Mucosa of rectum (tissue), 2 donors: ENCODE data around the gene MCCD1.
A peak's percentile ranks its signal among the peaks of the same experiment; 100 is the strongest.

Source experiments
- H3K27ac ChIP-seq, 2 donors: one replicate each; pipeline ENCODE4 v1.7.0; 2013; ENCODE audit warnings: inconsistent platforms in 2 of 2, low read depth in 2 of 2, low read length in 2 of 2
- H3K27me3 ChIP-seq, 2 donors: one replicate each; pipeline ENCODE4 v1.7.0; 2013; ENCODE audit warnings: low read length in 2 of 2; ENCODE audit not compliant: control insufficient read depth in 2 of 2, insufficient read depth in 2 of 2
- H3K36me3 ChIP-seq, 2 donors: one replicate each; pipeline ENCODE4 v1.7.0; 2013; ENCODE audit warnings: low read length in 2 of 2; ENCODE audit not compliant: control insufficient read depth in 2 of 2, insufficient read depth in 2 of 2
- H3K4me1 ChIP-seq, 2 donors: one replicate each; pipeline ENCODE4 v1.7.0; 2013; ENCODE audit warnings: low read length in 2 of 2, mild to moderate bottlenecking in 1 of 2; ENCODE audit not compliant: control insufficient read depth in 2 of 2, insufficient read depth in 2 of 2
- H3K4me3 ChIP-seq, 2 donors: one replicate each; pipeline ENCODE4 v1.7.0; 2013; ENCODE audit warnings: low read length in 2 of 2
- H3K9ac ChIP-seq, 2 donors: one replicate each; pipeline ENCODE4 v1.7.0; 2013; ENCODE audit warnings: low read length in 2 of 2, low read depth in 1 of 2, mild to moderate bottlenecking in 1 of 2
- H3K9me3 ChIP-seq, 2 donors: one replicate each; pipeline ENCODE4 v1.7.0; 2013; ENCODE audit warnings: low read length in 2 of 2; ENCODE audit not compliant: control insufficient read depth in 2 of 2
- donor health status: healthy.
- donor health status: Normal muscosa, but diverticular disease.

MCCD1 gene

DNA sequence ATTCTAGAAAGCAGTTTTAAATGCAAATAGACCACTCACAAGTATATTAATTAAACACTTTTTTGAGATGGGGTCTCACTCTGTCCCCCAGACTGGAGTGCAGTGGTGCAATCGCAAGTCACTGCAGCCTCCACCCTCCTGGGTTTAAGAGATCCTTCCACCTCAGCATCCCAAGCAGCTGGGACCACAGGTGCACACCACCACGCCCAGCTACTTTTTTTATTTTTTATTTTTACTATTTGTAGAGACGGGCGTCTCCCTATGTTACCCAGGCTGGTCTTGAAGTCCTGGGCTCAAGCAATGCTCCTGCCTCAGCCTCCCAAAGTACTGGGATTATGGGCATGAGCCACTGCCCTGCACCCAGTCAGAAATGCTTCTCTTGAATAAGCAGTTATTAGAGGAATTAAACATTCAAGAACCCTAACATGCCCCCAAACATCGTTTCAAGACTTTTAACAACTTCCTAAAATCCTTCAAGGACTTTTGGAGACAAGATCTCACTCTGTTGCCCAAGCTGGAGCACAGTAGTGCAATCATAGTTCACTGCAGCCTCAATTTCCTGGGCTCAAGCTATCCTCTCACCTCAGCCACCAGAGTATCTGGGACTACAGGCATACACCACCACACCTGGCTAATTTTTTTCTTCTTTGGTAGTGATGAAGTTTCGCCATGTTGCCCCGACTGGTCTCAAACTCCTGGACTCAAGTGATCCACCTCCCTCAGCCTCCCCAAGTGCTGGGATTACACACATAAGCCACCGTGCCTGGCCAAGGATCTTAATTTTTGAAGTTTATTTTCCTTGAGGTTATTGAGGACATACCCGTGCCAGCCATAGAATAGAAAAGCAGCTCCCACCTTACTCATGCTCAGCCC is 3.2 kb downstream of the MCCD1 start:
- Histone ChIP-seq H3K9me3 (no peaks in the 10 kb centered on the region), H3K36me3 (peaks cover 66 to 68% of the 10 kb centered on the region in 2 donors), H3K4me1 (no peaks in the 10 kb centered on the region), H3K4me3 (no peak overlapping the region), H3K9ac (no peak overlapping the region), H3K27me3 (no peaks in the 10 kb centered on the region), H3K27ac (no peak overlapping the region)

DNA sequence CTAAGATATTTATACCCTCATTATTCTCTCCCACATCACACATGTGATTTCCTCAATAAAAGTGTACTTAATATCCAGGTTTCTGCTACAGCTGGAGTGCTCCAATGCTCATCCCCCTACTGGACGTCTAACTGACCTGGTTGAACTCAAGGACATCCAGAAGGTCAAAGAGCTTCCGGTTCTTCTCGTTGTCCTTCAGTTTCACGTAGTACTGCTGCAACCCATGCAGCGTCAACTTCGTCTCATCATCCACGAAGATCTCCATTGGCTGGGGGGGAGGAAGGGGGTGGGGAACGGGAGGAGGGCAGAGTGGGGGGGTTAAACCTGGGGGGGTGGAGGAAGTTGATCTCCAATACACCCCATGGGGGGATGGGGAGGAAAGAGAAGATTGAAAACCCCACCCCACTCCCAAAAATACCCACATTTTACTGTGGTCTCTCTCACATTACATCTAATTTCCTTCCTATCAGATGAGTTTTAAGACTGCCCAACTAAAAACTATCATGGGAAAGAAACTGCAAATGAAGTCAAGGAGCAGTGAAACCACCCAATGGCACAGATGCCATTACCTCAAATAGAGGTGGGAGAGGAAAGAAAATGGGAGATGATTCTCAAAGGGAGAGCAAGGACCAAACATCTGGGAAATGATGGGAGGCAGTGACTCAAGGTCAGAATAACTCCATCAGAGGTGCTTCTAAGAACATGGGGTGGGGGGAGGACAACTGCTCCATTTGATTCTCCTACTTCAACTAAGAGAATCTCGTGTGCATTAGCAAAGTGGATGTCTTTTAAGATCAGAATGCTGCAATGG is 4.1 kb downstream of the MCCD1 start:
- H3K27ac ChIP-seq = no peak overlapping the region
- H3K9ac ChIP-seq = no peak overlapping the region
- no peaks in the 10 kb centered on the region for H3K9me3 ChIP-seq
- H3K4me1 ChIP-seq = no peaks in the 10 kb centered on the region
- H3K36me3 ChIP-seq = peaks cover 66 to 71% of the 10 kb centered on the region in 2 donors
- no peaks in the 10 kb centered on the region for H3K27me3 ChIP-seq
- no peak overlapping the region for H3K4me3 ChIP-seq

DNA sequence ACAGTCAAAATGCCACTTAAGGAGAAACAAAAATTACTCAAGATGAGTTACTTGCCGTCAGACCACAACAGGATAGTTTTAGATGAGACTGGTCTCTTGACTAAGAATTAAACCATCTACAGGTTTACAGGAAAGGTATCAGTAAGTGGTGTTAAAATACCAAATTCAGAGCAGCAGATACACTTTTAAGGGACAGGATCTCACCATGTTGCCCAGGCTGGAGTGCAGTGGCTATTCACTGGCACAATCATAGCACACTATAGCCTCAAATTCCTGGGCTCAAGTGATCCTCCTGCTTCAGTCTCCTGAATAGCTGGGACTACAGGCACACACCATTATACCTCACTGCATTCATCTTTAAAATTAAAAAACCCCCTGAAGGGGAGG is 4.7 kb downstream of the MCCD1 start:
- H3K9me3 ChIP-seq = no peaks in the 10 kb centered on the region
- H3K27me3 ChIP-seq = no peaks in the 10 kb centered on the region
- no peak overlapping the region for H3K9ac ChIP-seq
- no peaks in the 10 kb centered on the region for H3K4me1 ChIP-seq
- peaks cover 71 to 76% of the 10 kb centered on the region in 2 donors for H3K36me3 ChIP-seq
- no peak overlapping the region for H3K4me3 ChIP-seq
- H3K27ac ChIP-seq = no peak overlapping the region

DNA sequence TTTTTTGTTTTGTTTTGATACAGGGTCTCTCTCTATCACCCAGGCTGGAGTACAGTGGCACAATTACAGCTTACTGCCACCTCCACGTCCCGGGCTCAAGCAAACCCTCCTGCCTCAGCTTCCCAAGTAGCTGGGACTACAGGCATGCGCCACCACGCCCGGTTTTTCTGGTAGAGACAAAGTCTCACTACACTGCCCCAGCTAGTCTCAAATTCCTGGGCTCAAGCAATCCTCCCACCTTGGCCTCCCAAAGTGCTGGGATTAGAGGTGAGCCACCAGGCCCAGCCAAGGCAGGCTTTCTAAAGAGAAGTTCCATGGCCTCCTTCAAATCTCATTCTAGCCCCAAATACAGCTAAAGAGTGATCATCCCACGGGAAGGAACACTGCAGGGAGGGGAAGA is 5.2 kb downstream of the MCCD1 start:
- H3K36me3 ChIP-seq = peaks cover 76 to 82% of the 10 kb centered on the region in 2 donors
- H3K4me1 ChIP-seq = peaks cover under 1 to 3% of the 10 kb centered on the region in 2 donors
- H3K4me3 ChIP-seq = no peak overlapping the region
- H3K27ac ChIP-seq = no peak overlapping the region
- H3K27me3 ChIP-seq = no peaks in the 10 kb centered on the region
- H3K9me3 ChIP-seq = no peaks in the 10 kb centered on the region
- H3K9ac ChIP-seq = no peak overlapping the region

DNA sequence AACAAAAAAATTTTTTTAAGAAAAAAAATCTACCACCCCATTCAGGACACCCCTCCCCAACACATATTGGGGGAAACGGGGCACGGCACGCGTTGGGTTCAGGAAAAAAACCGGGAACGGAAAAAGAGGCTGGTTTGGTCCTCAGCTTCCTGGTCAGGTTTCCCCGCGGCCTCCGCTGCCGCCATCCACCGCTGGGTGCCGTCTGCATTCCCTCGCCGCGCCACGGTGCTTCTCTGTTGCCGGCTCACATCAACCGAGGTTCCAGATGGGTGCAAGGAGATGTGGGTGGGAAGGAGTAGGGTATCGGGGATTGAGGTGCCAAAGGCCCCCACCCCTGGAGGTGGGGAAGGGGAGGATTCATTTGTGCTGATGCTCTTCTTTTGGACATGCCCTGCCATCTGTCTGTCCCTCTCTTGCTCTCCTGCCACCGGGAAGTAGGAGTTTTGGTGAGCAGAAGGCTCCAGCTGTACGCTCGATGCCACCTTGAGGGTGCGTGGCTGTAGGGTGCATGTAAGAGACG is 5.8 kb downstream of the MCCD1 start:
- Histone ChIP-seq H3K9me3 (no peaks in the 10 kb centered on the region), H3K36me3 (peaks cover 81 to 86% of the 10 kb centered on the region in 2 donors), H3K4me3 (no peak overlapping the region), H3K27me3 (no peaks in the 10 kb centered on the region), H3K9ac (no peak overlapping the region), H3K4me1 (peaks cover 5 to 9% of the 10 kb centered on the region in 2 donors), H3K27ac (no peak overlapping the region)

DNA sequence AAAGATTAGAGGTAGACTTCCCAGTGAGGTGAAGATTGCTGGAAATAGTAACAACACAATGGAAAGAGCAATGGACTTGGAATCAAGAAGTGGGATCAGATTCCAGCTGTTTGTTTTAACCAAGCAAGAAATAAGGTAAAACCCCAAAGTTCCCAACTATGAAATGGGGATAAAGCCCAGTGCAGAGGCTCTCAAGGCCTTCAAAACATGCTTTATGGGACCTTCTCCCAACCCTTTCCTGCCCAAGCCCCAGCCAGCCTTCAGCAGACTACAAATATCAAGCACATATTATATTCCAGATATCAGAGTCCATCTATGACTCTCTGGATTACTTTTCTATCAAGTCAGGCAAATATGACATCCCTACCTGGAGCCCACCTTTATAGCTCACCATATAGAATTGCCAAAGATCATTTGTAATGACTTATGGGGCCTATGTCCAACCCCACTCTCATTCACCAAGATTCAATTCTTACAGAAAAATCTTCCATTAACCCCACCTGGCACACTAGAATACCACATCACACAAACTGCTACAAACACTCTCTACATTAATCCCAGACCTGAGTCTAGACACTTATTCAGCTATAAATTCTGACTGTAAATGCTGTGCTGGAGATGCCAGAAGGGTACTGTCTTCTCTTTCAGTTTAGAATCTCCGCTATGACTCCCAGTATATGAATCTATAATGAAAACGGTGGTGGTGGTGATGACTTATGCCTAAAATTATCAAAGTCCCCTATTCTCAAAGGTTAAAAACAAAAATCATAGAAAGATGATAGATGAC is 7.0 kb downstream of the MCCD1 start:
- no peak overlapping the region for H3K4me3 ChIP-seq
- H3K4me1 ChIP-seq = peaks cover 15 to 21% of the 10 kb centered on the region in 2 donors
- no peak overlapping the region for H3K27ac ChIP-seq
- H3K27me3 ChIP-seq = no peaks in the 10 kb centered on the region
- H3K9ac ChIP-seq = no peak overlapping the region
- H3K9me3 ChIP-seq = no peaks in the 10 kb centered on the region
- peaks cover 79 to 86% of the 10 kb centered on the region in 2 donors for H3K36me3 ChIP-seq

DNA sequence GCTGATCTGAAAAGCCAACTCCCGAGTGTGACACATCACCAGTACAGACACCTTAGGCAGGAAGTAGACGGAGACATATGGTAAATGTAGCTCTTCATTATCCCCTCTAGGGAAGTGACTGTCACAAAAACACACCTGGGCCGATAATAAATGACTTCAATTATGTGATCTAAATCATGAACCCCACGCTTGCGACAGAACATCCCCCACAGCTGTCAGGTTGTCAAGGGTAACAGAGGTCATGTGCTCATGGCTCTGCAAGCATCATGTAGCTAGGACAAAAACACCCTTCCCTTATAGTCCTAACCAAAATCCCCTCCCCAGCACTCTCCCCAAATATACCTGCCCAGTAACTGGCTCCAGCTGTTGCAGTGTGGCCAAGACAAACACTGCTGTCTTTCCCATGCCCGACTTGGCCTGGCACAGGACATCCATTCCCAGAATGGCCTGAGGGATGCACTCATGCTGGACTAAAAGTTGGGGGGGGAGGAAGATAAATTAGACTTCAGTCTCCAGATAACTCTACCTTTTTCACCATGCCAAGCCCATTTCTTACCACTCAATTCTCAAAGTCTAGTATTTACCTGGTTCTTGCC is 10.1 kb downstream of the MCCD1 start:
- Histone ChIP-seq H3K27me3 (no peaks in the 10 kb centered on the region), H3K9ac (no peak overlapping the region), H3K4me3 (no peak overlapping the region), H3K27ac (no peak overlapping the region), H3K36me3 (peaks cover 52 to 57% of the 10 kb centered on the region in 2 donors), H3K4me1 (peaks cover 18 to 26% of the 10 kb centered on the region in 2 donors), H3K9me3 (no peaks in the 10 kb centered on the region)

DNA sequence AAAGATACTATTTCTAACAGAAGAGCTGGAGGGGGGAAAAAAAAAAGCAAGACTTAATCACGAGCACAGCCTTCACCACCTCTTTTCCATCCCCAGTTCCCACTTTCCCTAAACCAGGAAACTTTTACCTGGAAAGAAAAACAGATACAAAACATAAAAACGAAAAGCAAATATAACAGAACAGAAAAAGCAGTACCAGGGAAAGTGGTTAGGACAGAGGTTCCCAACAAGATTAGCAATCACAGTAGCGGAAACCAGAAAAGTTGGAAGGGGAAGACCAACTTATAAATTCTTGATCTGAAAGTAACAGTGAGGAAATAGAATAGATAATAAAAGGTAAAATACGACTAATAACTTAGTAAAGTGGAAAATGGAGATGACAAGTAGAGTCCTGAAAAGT is 11.9 kb downstream of the MCCD1 start:
- H3K27ac ChIP-seq = peak overlapping the region; percentile 92 to 93
- H3K4me1 ChIP-seq = peaks cover 18 to 26% of the 10 kb centered on the region in 2 donors
- no peaks in the 10 kb centered on the region for H3K27me3 ChIP-seq
- peaks cover 35 to 39% of the 10 kb centered on the region in 2 donors for H3K36me3 ChIP-seq
- H3K4me3 ChIP-seq = peak overlapping the region; percentile 96 to 98
- H3K9ac ChIP-seq = peak overlapping the region; percentile 92 to 96
- H3K9me3 ChIP-seq = no peaks in the 10 kb centered on the region

DNA sequence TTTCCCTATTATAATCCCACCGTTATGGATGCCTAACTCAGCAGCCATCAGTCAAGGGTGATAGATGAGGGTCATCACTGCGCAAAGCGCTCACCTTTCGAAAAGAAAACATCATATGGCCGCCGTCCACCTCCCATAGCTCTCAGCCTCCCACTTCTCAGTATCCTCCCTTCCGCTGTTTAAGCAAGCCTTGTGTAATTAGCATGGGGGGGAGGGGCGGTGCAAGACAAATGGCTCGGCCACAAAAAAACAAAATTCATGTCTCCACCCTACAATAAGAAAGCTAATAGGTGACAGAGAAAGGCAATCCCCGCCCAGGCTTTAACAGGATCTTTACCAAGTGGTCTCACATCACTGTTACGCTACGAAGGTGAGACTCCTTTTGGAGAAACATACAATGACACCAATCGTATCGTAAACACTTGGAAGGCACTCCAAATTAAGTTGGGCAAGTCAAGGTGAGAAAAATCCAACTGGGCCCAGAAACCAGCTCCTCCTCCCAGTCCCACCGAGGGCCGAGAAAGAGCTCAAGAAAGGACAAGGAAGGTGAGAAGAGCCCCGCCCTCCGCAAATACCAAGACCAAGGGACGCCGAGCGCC is 12.4 kb downstream of the MCCD1 start:
- Histone ChIP-seq H3K27me3 (no peaks in the 10 kb centered on the region), H3K27ac (peak overlapping the region; percentile 92 to 93), H3K4me1 (peaks cover 18 to 29% of the 10 kb centered on the region in 2 donors)

More for the DNA sequence above, 12.4 kb downstream of the MCCD1 start:
- H3K9ac ChIP-seq = peak overlapping the region; percentile 92 to 96
- peaks cover 30 to 34% of the 10 kb centered on the region in 2 donors for H3K36me3 ChIP-seq
- H3K9me3 ChIP-seq = no peaks in the 10 kb centered on the region
- peak overlapping the region; percentile 96 to 98 for H3K4me3 ChIP-seq
